SK-N-DZ (cell line): ENCODE data around the gene COMT.

ENCODE experiments used
- DNase-seq: peaks from one replicate; pipeline ENCODE4 v3.0.0-alpha.2; 2015; ENCODE audit warnings: low spot score

The COMT gene

DNA sequence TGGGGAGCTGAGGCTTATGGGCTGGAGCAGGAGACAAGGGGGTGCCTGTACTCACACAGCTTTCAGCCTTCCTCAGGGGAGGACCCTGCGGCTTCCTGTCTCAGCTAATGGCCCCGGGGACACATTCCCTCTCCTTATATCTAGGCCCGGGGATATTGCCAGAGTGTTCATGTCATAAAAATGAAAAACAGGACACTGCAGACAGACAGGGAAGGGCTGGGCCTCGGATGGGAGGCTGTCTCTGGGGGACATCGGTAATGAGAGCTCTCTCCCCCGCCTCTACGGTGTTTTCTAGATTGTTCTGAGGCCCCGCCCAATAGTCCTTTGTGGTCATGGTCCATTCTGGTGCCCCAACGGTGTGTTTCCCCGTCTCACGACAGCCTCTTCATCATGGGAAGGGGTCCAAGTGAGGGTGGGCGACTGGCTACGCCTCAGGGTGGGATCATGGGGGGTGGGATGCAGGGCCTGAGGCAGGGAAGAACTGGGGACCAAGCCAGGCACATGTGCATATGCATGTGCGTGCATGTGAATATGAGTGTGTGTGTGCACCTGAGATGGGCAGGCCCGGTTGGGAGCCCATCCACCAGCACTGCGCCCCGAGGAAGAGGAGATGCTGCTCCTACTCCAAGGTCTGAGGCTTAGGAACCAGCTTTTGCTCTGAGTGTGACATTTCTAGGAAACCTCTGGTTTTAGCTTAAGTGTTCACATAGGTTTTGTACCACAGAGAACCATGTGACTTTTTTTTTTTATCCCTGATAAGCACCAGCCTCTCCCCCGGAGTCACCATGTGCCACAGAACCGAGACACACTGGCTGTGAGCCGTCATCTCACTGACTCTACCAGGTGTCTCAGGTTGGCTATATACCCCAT, 69.8 kb downstream of the COMT start:
- no peak for DNase-seq

DNA sequence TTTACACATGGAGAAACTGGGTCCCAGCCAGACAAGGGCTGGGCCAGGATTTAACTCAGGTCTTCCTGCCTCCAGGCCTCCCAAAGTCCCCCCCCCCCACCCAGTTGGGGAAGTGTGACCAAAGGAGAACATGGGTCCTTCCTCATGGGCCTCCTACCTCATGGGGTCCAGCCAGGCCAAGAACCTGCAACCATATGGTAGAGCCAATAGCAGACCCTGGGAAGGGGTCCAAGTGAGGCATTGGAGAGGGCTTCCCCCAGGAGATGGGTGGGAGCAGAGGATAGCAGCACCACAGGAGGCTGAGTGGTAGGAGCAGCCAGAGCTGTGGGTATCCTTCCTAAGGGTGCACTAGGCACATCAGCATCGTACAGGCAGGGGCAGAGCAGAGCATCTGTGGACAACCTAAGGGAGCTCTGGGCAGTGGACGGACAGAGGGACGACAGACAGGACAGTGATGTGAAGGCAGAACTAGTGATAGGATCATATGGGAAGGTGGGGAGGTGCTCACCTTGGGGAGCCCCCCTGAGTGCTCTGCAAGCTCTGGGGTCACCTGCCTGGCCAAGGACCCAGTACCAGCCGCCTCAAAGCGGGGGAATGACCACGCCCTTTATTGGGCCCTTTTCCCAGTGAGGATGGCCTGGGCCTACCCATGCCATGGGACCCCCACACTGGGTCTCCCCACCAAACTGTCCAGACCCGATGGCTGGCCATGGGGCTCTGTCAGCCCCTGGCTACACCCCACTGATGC, 70.6 kb downstream of the COMT start:
- DNase-seq: no peak

GRCh38 chr22:20012741-20013331, 71.3 kb downstream of the COMT start:
- DNase-seq: no peak

GRCh38 chr22:20013382-20013871, 71.9 kb downstream of the COMT start:
- DNase-seq: peak; percentile 84

GRCh38 chr22:20014526-20015186, 73.1 kb downstream of the COMT start:
- no peak for DNase-seq

DNA sequence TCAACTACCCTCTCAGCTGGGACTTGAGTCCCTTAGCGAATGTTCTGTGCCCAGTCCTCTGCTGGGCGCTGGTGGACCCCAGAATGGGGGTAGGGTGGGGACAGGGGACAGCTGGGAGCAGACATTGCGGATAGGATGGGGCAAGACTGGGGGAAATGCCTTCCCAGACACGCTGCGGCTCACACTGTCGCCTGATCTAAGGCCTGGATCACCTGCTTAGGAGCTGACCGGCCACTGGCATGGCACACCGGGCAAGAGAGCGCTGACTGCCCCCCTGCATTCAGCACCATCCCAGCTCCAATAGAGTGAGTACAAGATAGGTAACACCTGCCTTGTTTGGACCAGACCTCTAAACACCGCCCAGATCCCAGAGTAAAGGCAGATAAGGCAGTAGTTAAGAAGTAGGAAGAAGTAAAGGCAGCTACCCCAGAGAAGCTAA, 73.6 kb downstream of the COMT start:
- DNase-seq: no peak

DNA sequence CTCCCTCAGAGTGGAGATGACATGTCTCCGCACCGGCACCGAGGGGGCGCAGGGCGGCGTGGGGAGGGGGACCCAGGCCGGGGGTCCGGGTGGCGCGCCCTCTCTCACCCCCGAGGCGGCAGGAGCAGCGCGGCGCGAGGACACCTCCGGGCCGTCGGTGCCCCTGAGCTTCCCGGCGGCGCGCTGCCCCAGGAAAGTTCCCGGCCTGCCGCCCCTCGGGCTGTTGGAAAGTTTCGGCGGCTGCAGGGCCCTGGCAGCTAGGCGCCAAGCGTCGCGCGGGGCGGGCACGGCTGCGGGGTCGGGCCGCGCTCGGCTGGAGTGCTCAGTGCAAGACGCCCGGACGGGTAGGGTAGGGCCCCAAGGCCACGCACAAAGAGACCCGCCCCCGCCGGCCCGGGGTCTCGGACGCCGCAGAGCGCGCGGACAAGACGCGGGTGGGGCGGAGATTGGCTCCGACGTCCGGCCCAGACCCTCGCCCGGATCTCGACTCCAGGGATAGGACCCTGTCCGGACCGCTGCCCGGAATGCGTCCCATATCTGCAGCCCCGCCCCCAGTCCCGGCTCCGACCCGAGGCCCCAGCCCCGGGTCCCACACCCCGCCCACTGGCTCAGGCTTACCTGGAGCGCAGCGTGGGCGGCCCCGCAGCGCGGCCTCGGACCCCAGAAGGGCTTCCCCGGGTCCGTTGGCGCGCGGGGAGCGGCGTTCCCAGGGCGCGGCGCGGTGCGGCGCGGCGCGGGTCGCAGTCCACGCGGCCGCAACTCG, 74.6 kb downstream of the COMT start:
- DNase-seq: no peak

DNA sequence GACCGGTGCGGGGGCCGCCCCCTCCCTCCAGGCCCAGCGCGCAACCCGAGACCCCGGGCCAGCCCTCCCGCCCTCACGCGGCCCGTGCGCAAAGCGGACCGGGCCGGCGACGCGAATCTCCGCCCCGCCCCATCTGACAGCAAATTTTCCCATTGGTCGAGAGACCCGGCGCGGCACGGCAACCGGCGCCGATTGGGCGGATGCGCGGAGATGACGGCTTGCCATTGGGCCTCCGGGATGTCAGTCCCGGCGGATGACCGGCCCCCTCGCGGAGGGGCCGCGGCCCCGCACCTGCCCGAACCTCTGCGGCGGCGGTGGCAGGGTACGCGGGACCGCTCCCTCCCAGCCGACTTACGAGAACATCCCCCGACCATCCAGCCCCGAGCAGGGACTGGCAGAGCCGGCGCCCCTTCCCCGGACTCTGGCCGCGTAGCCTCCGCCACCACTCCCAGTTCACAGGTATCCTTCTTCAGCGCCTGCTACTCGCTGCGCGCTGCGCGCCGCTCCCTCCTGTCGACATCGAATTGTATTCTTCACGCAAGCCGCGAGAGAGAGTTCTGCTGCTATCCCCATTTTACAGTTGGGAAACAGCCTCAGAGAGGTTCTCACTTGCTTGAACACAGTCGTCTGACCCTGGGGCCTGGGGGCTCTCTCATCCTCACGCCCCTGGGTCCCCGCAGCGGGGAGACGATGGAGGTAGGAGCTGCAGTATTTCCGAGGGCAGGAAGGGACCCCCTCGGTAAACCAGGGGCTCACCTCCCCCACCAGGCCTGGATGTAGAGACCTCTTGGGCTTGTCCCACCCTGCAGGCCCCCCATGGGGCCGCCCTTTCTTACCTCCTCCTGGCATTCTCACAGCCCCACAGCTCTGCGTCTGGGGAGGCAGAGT, 75.4 kb downstream of the COMT start, which contains the start of gene ARVCF:
ARVCF (minus strand) TSS at position 90 of the 888 bp plus-strand sequence. CDS start 26,029 bp downstream, outside the sequence.
- DNase-seq: peak; percentile 88

GRCh38 chr22:20017622-20017958, 76.0 kb downstream of the COMT start:
- no peak for DNase-seq

DNA sequence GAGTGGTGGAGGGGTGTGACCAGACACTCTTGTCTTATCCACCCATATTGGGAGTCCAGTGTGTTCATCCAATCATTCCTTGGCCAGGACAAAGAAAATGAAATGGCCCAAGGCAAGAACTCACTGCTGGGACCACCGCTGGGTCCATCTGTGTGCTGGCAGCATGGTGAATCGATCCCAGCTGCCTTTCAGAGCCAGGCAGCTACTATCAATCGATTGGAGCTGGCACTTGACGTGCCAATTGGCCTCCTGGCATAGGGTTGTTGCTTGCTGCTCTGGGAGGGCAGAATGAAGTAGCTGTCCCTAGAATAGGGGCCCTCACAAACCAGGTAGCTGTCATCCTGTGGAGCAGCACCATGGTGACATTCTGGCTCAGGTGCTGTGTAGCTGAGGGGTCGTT, 76.4 kb downstream of the COMT start:
- no peak for DNase-seq
